Endothelial cell of umbilical vein (primary cell): ENCODE measurements around the gene FHIT. TPM values are rescaled to one million over a fixed set of nuclear protein-coding genes. Genes with fewer than 3 reads are reported as not detected.

Source experiments
- BruUV-seq: library from RNA; stranded (reverse); fragments of 400-500 nt; replicated peaks from 2 replicates; lab custom pipeline; 2021; lab: Mats Ljungman, UMichigan
- CTCF ChIA-PET: fragments of 300-600, 350-600 bp; sonication (Branson Sonifier 250); formaldehyde crosslinking; loops from one replicate; lab custom pipeline; 2021; ENCODE audit warnings: antibody characterized with exemption, inconsistent platforms; lab: Charles Lee
- POLR2A ChIA-PET: fragments of 300-600, 350-600 bp; sonication (Branson Sonifier 250); formaldehyde crosslinking; loops from one replicate; lab custom pipeline; 2021; ENCODE audit warnings: antibody characterized with exemption, inconsistent platforms; lab: Charles Lee
- DNase-seq: peaks from one replicate; pipeline ENCODE4 v3.0.0-alpha.2; 2011; ENCODE audit warnings: low read depth, low spot score
- FAIRE-seq: peaks from 2 replicates; lab custom pipeline; 2011; peaks lifted over from hg19 to GRCh38; lab: Jason Lieb, UNC
- H2AFZ ChIP-seq: 2 replicates; pipeline ENCODE4 v1.6.0; 2012; ENCODE audit warnings: low read depth, low read length, control low read depth, inconsistent platforms
- H3K27ac ChIP-seq: 2 replicates; pipeline ENCODE4 v1.5.1; 2011; ENCODE audit warnings: low read depth, mild to moderate bottlenecking, control low read depth, low read length, moderate library complexity; ENCODE audit not compliant: insufficient read depth
- H3K27me3 ChIP-seq, 2 experiments: 2 replicates each; pipeline versions ENCODE4 v1.6.0 to v1.6.1; 2011; ENCODE audit warnings: low read length in 2 of 2, mixed read lengths in 1 of 2; ENCODE audit not compliant: control insufficient read depth in 2 of 2, insufficient read depth in 2 of 2
- H3K36me3 ChIP-seq, 2 experiments: 2 replicates in 1 of 2; 3 replicates in 1 of 2; pipeline ENCODE4 v1.5.1; 2011; ENCODE audit warnings: low read length in 2 of 2, mild to moderate bottlenecking in 1 of 2, moderate library complexity in 1 of 2; ENCODE audit not compliant: control insufficient read depth in 2 of 2, insufficient read depth in 2 of 2; ENCODE audit errors: extremely low read depth in 1 of 2
- H3K4me1 ChIP-seq: 3 replicates; pipeline ENCODE4 v1.5.1; 2011; ENCODE audit warnings: mild to moderate bottlenecking, low read length; ENCODE audit not compliant: control insufficient read depth, insufficient read depth; ENCODE audit errors: extremely low read depth
- H3K4me2 ChIP-seq: 2 replicates; pipeline ENCODE4 v1.6.1; 2011; ENCODE audit warnings: low read length, control low read depth, mixed read lengths; ENCODE audit not compliant: insufficient read depth
- H3K4me3 ChIP-seq, 3 experiments: fragments of 200-600 bp in 1 of 3; sonication (generic), shearing (Covaris generic) in 1 of 3; replicated peaks in 1 of 3; 2 replicates each; pipeline ENCODE4 v1.5.1; 2011 to 2016; ENCODE audit warnings: control low read depth in 3 of 3, low read length in 3 of 3, mild to moderate bottlenecking in 2 of 3, inconsistent platforms in 1 of 3, low read depth in 1 of 3, moderate library complexity in 1 of 3; ENCODE audit not compliant: insufficient read depth in 1 of 3
- H3K79me2 ChIP-seq: 2 replicates; pipeline ENCODE4 v1.6.0; 2012; ENCODE audit warnings: low read length, inconsistent platforms; ENCODE audit not compliant: control insufficient read depth, insufficient read depth
- H3K9ac ChIP-seq: replicated peaks from 2 replicates; pipeline ENCODE3; 2011; ENCODE audit warnings: low read length, control low read depth; ENCODE audit not compliant: insufficient read depth; ENCODE audit errors: extremely low read depth
- H3K9me1 ChIP-seq: replicated peaks from 3 replicates; pipeline ENCODE4 v1.6.0; 2011; ENCODE audit warnings: mild to moderate bottlenecking, low read length; ENCODE audit not compliant: control insufficient read depth, insufficient read depth; ENCODE audit errors: extremely low read depth
- H3K9me3 ChIP-seq: replicated peaks from 2 replicates; pipeline ENCODE4 v1.5.1; 2012; ENCODE audit warnings: low read length, inconsistent platforms; ENCODE audit not compliant: control insufficient read depth, insufficient read depth
- H4K20me1 ChIP-seq: replicated peaks from 2 replicates; pipeline ENCODE3; 2011; ENCODE audit warnings: mild to moderate bottlenecking, low read length; ENCODE audit not compliant: control insufficient read depth, insufficient read depth; ENCODE audit errors: extremely low read depth
- EZH2 ChIP-seq: IDR thresholded peaks from 2 replicates; pipeline ENCODE4 v1.6.1; 2012; ENCODE audit warnings: borderline replicate concordance, low read depth, mild to moderate bottlenecking, moderate library complexity, low read length, inconsistent platforms; ENCODE audit not compliant: severe bottlenecking
- FOS ChIP-seq: IDR thresholded peaks from 2 replicates; pipeline ENCODE4 v1.6.1; 2011; ENCODE audit warnings: mild to moderate bottlenecking, low read length, moderate library complexity, borderline replicate concordance; ENCODE audit not compliant: insufficient read depth
- GATA2 ChIP-seq: IDR thresholded peaks from 2 replicates; pipeline ENCODE4 v1.7.0; 2011; ENCODE audit warnings: low read depth, mild to moderate bottlenecking, moderate library complexity, mixed read lengths, low read length; ENCODE audit not compliant: insufficient read length, insufficient read depth
- JUN ChIP-seq: IDR thresholded peaks from 2 replicates; pipeline ENCODE4 v1.6.1; 2011; ENCODE audit warnings: borderline replicate concordance, low read depth; ENCODE audit not compliant: insufficient read length, insufficient read depth
- MYC ChIP-seq: IDR thresholded peaks from one replicate; pipeline ENCODE4 v1.6.1; 2011; ENCODE audit warnings: mild to moderate bottlenecking, low read depth, low read length
- POLR2A ChIP-seq: IDR thresholded peaks from 2 replicates; pipeline ENCODE4 v1.6.1; 2012; ENCODE audit warnings: low read depth, mild to moderate bottlenecking, control low read depth, low read length
- POLR2AphosphoS5 ChIP-seq: IDR thresholded peaks from 2 replicates; pipeline ENCODE4 v1.6.1; 2012; ENCODE audit warnings: low read depth, mild to moderate bottlenecking, control low read depth, low read length, moderate library complexity; ENCODE audit not compliant: insufficient read depth
- dilution Hi-C: fragments of 300-500 bp; cut with MboI; formaldehyde crosslinking; loops from one replicate; pipeline ENCODE4 v1.15.0; 2019; ENCODE audit warnings: low sequenced_read_pairs; ENCODE audit not compliant: extremely low pct_ligation_motif_present
- intact Hi-C: fragments of 100-400 bp; cut with micrococcal nuclease; formaldehyde crosslinking; loops from one replicate; pipeline ENCODE4 v1.10.0; 2022
- polyA plus RNA-seq, 4 experiments: library from polyadenylated mRNA; depleted of rRNA in 3 of 4; stranded (reverse) in 3 of 4; unstranded in 1 of 4; fragments of >200 nt; gene quantifications; 2 replicates each; pipeline versions ENCODE4 v1.2.1 to v1.2.3, GENCODE V29; 2011 to 2012; ENCODE audit warnings: missing spikeins in 1 of 4
- total RNA-seq: library from RNA; stranded (reverse); gene quantifications from 2 replicates; pipeline ENCODE4 v1.2.3, GENCODE V29; 2021
- TF ChIP-seq, protein P1 (sequence below): IDR thresholded peaks from 2 replicates; pipeline ENCODE4 v1.6.1; 2011; ENCODE audit not compliant: insufficient read depth, insufficient read length
- TF ChIP-seq, protein P2 (sequence below), 2 donors: IDR thresholded peaks; 1 replicate in 1 of 2; 2 replicates in 1 of 2; pipeline ENCODE4 v1.5.1; 2011; ENCODE audit warnings: low read length in 2 of 2, mild to moderate bottlenecking in 2 of 2, moderate library complexity in 2 of 2, control low read depth in 1 of 2, inconsistent platforms in 1 of 2, low read depth in 1 of 2; ENCODE audit not compliant: insufficient read depth in 1 of 2; ENCODE audit errors: extremely low read depth in 1 of 2

The FHIT gene
- total and polyA plus RNA-seq, 2 donors (not counting 3 experiments of a cell fraction or from before 2014, with no cell fraction given): 0.47 to 2.2 TPM

DNA sequence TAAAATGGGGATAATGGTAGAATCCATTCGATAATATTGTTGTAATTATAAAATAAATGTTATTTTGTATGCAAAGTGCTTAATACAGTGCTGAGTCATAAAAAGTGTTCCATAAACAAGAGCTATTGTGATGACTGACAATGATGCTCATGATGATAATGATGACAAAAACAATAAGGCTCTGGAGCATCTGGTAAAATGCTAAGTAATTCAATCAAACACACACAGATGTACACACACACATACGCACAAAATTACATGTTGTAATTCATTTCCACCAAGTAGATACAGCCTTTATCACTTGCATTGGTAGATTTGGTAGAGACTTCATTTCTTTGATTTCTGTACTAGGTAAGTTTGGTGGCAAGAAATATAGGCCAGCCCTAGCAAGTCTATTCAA lies 163.8 kb downstream of the FHIT start:
- Histone ChIP-seq H3K4me2 (no peak overlapping the region), H3K9ac (no peak overlapping the region), H4K20me1 (no peaks in the 10 kb centered on the region), H3K9me1 (no peaks in the 10 kb centered on the region), H3K79me2 (no peaks in the 10 kb centered on the region), H3K4me3 (no peak overlapping the region), H3K36me3 (no peaks in the 10 kb centered on the region), H3K9me3 (no peaks in the 10 kb centered on the region), H3K4me1 (no peaks in the 10 kb centered on the region), H2AFZ (no peak overlapping the region), H3K27me3 (no peaks in the 10 kb centered on the region), H3K27ac (no peak overlapping the region)
- dilution Hi-C loops: no loop called here
- BruUV-seq: no TSS peak
- CTCF ChIA-PET: no interaction called here
- DNase-seq (no peak), FAIRE-seq (no peak)
- intact Hi-C loops: no loop called here
- TF ChIP-seq, protein P1, sequence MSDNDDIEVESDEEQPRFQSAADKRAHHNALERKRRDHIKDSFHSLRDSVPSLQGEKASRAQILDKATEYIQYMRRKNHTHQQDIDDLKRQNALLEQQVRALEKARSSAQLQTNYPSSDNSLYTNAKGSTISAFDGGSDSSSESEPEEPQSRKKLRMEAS: no peak
- TF ChIP-seq FOS (no peak), MYC (no peak), POLR2A (no peak), POLR2AphosphoS5 (no peak), GATA2 (no peak), EZH2 (no peak), JUN (no peak)
- TF ChIP-seq, protein P2, sequence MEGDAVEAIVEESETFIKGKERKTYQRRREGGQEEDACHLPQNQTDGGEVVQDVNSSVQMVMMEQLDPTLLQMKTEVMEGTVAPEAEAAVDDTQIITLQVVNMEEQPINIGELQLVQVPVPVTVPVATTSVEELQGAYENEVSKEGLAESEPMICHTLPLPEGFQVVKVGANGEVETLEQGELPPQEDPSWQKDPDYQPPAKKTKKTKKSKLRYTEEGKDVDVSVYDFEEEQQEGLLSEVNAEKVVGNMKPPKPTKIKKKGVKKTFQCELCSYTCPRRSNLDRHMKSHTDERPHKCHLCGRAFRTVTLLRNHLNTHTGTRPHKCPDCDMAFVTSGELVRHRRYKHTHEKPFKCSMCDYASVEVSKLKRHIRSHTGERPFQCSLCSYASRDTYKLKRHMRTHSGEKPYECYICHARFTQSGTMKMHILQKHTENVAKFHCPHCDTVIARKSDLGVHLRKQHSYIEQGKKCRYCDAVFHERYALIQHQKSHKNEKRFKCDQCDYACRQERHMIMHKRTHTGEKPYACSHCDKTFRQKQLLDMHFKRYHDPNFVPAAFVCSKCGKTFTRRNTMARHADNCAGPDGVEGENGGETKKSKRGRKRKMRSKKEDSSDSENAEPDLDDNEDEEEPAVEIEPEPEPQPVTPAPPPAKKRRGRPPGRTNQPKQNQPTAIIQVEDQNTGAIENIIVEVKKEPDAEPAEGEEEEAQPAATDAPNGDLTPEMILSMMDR (IDR thresholded peaks at IDR 0.05; ENCODE audit: extremely low read depth in 1 of 2, insufficient read depth in 1 of 2, low read depth in 1 of 2, low read length in 2 of 2): no peak
- POLR2A ChIA-PET: no interaction called here
